ENCODE data around the gene NOP9.
"Not testable (repeated sequence)": the region's sequence is repeated elsewhere in the genome, so short reads cannot be mapped to it uniquely, and the experiment has no call there.

DNA sequence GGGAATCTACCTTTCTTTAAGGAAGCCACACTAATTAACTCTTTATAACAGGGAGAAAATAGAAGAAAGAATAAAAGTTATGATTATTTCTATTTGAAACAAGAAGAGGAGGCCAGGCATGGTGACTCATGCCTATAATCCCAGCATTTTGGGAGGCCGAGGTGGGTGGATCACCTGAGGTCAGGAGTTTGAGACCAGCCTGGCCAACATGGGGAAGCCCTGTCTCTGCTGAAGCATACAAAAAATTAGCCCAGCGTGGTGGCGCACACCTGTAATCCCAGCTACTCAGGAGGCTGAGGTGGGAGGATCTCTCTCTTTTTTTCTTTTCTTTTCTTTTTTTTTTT is 54.8 kb downstream of the NOP9 start:
- TF ChIP-seq CTCF (IDR thresholded peaks at IDR 0.05; ENCODE audit: low read length); EZH2 (optimal IDR thresholded peaks at IDR 0.05; ENCODE audit: low read depth, low read length); EZH2phosphoT487 (IDR thresholded peaks at IDR 0.05; ENCODE audit: low read length): not testable (repeated sequence)
